Activated naive CD8-positive, alpha-beta T cell treated with anti-CD3 and anti-CD28 coated beads, Interleukin-2, amount 50 U/mL, for 24 hours (primary cell): ENCODE measurements around the gene PTGDR2.

Source experiments
- ATAC-seq: fragments of 150-1000 bp; cut with Tn5 transposase; one replicate; pipeline ENCODE4 v1.10.0; 2021
- DNase-seq: peaks from one replicate; pipeline ENCODE4 v3.0.0; 2021
- H3K27ac Mint-ChIP-seq: one replicate; pipeline ENCODE4 v1.8.0; 2021; ENCODE audit warnings: mild to moderate bottlenecking, mixed read lengths
- H3K27me3 Mint-ChIP-seq: one replicate; pipeline ENCODE4 v1.8.0; 2021; ENCODE audit warnings: mixed read lengths
- H3K36me3 Mint-ChIP-seq: one replicate; pipeline ENCODE4 v1.8.0; 2021; ENCODE audit warnings: low read depth, mixed read lengths
- H3K4me1 Mint-ChIP-seq: one replicate; pipeline ENCODE4 v1.8.0; 2021; ENCODE audit warnings: mixed read lengths
- H3K4me3 Mint-ChIP-seq: one replicate; pipeline ENCODE4 v1.8.0; 2021; ENCODE audit warnings: mild to moderate bottlenecking, moderate library complexity, mixed read lengths
- H3K9me3 Mint-ChIP-seq: one replicate; pipeline ENCODE4 v1.8.0; 2021; ENCODE audit warnings: mixed read lengths

PTGDR2 gene

GRCh38 chr11:60869451-60869825 lies 13.7 kb upstream of the PTGDR2 start:
- no peak overlapping the region for H3K4me3 Mint-ChIP-seq
- no peaks in the 10 kb centered on the region for H3K9me3 Mint-ChIP-seq
- H3K36me3 Mint-ChIP-seq, result no peaks in the 10 kb centered on the region
- ATAC-seq, result no peak
- no peak overlapping the region for H3K27ac Mint-ChIP-seq
- DNase-seq, result no peak
- H3K4me1 Mint-ChIP-seq, result peaks cover 22% of the 10 kb centered on the region
- no peaks in the 10 kb centered on the region for H3K27me3 Mint-ChIP-seq

GRCh38 chr11:60868682-60869450 lies 13.1 kb upstream of the PTGDR2 start:
- Mint-ChIP-seq H3K4me3 (no peak overlapping the region), H3K27me3 (no peaks in the 10 kb centered on the region), H3K4me1 (peaks cover 22% of the 10 kb centered on the region), H3K27ac (no peak overlapping the region), H3K9me3 (no peaks in the 10 kb centered on the region), H3K36me3 (no peaks in the 10 kb centered on the region)
- ATAC-seq, result no peak
- no peak for DNase-seq

GRCh38 chr11:60867871-60868681 lies 12.3 kb upstream of the PTGDR2 start:
- no peak overlapping the region for H3K4me3 Mint-ChIP-seq
- H3K36me3 Mint-ChIP-seq, result no peaks in the 10 kb centered on the region
- H3K27me3 Mint-ChIP-seq, result no peaks in the 10 kb centered on the region
- ATAC-seq (no peak), DNase-seq (no peak)
- no peak overlapping the region for H3K27ac Mint-ChIP-seq
- H3K4me1 Mint-ChIP-seq, result peaks cover 20% of the 10 kb centered on the region
- H3K9me3 Mint-ChIP-seq, result no peaks in the 10 kb centered on the region

GRCh38 chr11:60866911-60867870 lies 11.4 kb upstream of the PTGDR2 start, which contains the start of gene ZP1:
TSS of gene ZP1 (plus strand) at chr11:60867542. CDS start at chr11:60867562, 20 bp downstream.
- Mint-ChIP-seq H3K4me1 (peaks cover 18% of the 10 kb centered on the region), H3K36me3 (no peaks in the 10 kb centered on the region), H3K27me3 (no peaks in the 10 kb centered on the region), H3K9me3 (no peaks in the 10 kb centered on the region), H3K27ac (no peak within 1 kb of the TSS), H3K4me3 (no peak within 1 kb of the TSS)
- no peak for ATAC-seq
- DNase-seq, result no peak

DNA sequence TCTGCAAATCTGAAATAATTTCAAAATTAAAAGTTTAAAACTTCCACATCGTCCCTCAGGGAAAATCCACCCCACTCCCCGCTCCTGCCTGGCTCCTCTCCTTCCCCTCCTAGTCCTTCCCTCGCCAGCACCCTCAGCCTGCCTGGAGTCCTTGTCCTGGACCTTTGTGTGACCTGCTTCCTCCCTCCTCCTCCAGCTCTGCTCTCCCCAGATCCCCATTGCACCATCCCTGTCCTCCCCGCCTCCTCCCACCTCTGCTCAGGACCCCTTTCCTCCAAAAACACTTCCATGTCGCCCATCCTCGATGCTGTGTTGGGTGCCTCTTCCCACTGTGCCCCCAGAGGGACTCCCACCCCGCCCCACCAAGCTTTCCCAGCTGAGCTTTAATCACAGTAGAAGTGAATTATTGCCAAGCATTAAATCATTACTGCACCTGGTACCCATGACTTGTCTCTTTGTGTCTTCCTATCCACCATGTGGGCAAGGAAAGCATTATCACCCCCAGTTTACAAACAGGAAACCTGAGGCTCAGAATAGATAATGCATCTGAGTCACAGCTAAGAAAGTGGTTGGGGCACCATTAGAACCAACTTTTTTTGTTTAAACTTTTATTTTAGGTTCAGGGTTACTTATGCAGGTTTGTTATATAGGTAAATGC lies 9.2 kb upstream of the PTGDR2 start:
- no peak for ATAC-seq

DNA sequence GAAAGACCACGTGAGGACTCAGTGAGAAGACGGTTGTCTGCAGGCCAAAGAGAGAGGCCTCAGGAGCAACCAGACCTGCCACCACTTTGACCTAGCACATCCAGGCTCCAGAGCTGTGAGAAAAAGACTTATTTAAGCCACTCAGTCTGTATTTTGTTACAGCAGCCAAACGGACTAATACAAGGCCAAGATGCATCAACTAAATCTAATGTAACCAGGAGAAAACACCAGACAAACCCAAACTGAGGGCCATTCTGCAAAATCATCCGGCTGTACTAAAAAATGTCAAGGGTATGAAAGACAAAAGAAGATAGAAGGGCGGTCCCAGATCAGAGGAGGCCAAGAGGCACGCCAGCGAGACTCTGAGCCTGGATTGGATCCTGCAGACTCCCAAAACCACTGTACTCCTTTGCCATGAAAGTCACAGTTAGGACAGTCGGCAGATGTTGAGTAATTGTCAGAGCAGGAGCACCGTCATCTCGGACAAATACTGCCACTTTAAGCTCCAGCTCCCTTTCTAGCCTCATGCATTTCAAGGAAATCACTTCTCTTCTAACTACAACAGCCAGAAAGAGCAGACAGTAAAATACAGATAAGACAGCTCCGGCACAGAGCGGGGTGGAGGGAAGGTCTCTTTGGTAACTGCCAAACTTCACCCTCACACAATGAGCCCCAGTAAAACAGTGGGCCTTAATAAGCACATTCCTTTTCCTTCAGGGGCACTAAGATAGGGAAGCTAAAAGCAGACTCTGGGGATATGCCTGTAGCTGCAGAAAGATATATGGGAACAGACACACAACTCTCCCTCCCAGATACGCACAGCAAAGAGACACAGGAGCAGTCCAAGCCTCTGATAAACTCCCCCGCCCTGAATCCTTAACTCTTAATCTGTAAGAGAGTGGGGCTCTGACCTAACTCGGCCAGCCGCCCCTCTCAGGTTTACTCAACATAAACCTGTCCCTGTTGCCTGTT lies 8.1 kb upstream of the PTGDR2 start:
- Mint-ChIP-seq H3K4me1 (peaks cover 6% of the 10 kb centered on the region), H3K9me3 (no peaks in the 10 kb centered on the region), H3K4me3 (no peak overlapping the region), H3K27me3 (no peaks in the 10 kb centered on the region), H3K36me3 (no peaks in the 10 kb centered on the region), H3K27ac (no peak overlapping the region)
- DNase-seq (no peak), ATAC-seq (no peak)

More for the DNA sequence above, 9.2 kb upstream of the PTGDR2 start:
- Mint-ChIP-seq H3K27me3 (no peaks in the 10 kb centered on the region), H3K4me1 (peaks cover 4% of the 10 kb centered on the region), H3K4me3 (no peak overlapping the region), H3K9me3 (no peaks in the 10 kb centered on the region), H3K36me3 (no peaks in the 10 kb centered on the region), H3K27ac (no peak overlapping the region)
- no peak for DNase-seq

DNA sequence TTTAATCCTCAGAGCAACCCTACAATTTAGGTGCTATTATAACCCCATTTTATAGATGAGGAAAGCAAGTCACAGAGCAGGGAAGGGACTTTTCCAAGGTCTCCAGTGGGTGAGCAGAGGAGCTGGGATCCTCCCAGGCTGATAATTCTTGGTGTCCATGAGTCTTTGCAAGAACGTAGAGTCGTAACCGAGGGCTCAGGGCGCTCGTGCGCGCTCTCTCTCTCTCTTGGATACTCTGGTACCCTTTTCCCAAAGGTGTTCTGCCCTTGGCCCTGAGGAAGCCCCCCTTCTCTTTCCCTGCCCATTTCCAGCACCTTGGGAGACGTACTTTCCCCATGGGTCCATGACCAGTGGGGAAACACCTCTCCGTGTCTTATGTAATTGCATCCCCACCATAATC lies 6.4 kb upstream of the PTGDR2 start:
- H3K27ac Mint-ChIP-seq, result no peak overlapping the region
- H3K9me3 Mint-ChIP-seq, result no peaks in the 10 kb centered on the region
- H3K4me1 Mint-ChIP-seq, result peaks cover 22% of the 10 kb centered on the region
- no peak overlapping the region for H3K4me3 Mint-ChIP-seq
- H3K27me3 Mint-ChIP-seq, result no peaks in the 10 kb centered on the region
- DNase-seq, result no peak
- no peak for ATAC-seq
- H3K36me3 Mint-ChIP-seq, result no peaks in the 10 kb centered on the region

DNA sequence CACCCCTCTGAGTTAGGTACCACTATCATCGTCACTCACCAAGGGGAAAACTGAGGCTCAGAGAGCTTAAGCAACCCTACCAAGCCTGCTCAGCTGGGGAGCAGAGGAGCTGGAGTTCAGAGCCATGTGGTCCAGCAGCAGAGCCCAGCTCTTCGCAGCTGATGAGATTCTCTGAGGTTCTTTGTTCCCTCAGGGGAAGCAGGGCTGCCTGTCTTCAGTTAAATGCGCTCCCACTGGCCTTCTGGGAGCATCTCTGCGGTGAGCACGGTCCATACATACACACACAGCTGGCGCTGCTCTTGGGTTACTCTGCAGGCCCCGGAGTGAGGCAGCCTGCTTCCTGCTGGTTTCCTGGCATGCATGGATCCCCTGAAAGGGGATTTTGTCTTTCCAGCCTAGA lies 5.2 kb upstream of the PTGDR2 start:
- Mint-ChIP-seq H3K4me3 (no peak overlapping the region), H3K36me3 (no peaks in the 10 kb centered on the region), H3K4me1 (peaks cover 26% of the 10 kb centered on the region), H3K27ac (no peak overlapping the region), H3K27me3 (no peaks in the 10 kb centered on the region), H3K9me3 (no peaks in the 10 kb centered on the region)
- ATAC-seq (no peak), DNase-seq (no peak)

- DNase-seq, result no peak
- Mint-ChIP-seq H3K27ac (no peak overlapping the region), H3K4me3 (no peak overlapping the region), H3K36me3 (no peaks in the 10 kb centered on the region), H3K27me3 (no peaks in the 10 kb centered on the region), H3K4me1 (peaks cover 34% of the 10 kb centered on the region), H3K9me3 (no peaks in the 10 kb centered on the region)
- ATAC-seq, result no peak
Measured at GRCh38 chr11:60859616-60860250, 4.0 kb upstream of the PTGDR2 start.

GRCh38 chr11:60858731-60859464 lies 3.1 kb upstream of the PTGDR2 start:
- no peak for ATAC-seq
- Mint-ChIP-seq H3K36me3 (no peaks in the 10 kb centered on the region), H3K4me3 (no peak overlapping the region), H3K9me3 (no peaks in the 10 kb centered on the region), H3K27ac (peak overlapping the region; percentile 57), H3K4me1 (peaks cover 36% of the 10 kb centered on the region), H3K27me3 (no peaks in the 10 kb centered on the region)
- no peak for DNase-seq

DNA sequence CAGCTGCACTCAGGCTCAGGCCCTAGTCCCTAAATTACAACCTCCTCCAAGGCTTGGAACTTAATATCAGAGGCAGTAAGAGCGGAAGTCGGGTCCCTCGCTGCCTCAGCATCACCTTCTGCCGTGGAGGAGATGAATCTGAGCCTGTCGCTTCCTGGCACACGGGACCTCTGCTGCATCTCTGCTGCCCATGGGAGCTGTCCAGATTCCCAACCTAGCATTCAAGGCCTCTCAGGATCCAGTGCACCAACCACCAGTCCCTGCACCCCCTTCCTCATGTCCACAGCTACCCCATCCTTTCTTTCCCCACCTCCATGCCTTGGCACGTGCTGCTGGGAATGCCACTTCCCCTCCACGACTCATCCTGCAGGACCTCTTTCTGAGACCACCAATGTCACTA lies 2.5 kb upstream of the PTGDR2 start:
- H3K27ac Mint-ChIP-seq, result peak overlapping the region; percentile 25
- no peaks in the 10 kb centered on the region for H3K9me3 Mint-ChIP-seq
- no peak for ATAC-seq
- no peak for DNase-seq
- no peaks in the 10 kb centered on the region for H3K27me3 Mint-ChIP-seq
- H3K4me1 Mint-ChIP-seq, result peaks cover 36% of the 10 kb centered on the region
- peaks cover under 1% of the 10 kb centered on the region for H3K36me3 Mint-ChIP-seq
- H3K4me3 Mint-ChIP-seq, result no peak overlapping the region
